ENCODE data around the gene DPP6.
"Not testable (repeated sequence)": the region's sequence is repeated elsewhere in the genome, so short reads cannot be mapped to it uniquely, and the experiment has no call there.

Gene DPP6

GRCh38 chr7:154628556-154628955 is 576.4 kb downstream of the DPP6 start:
- DNase-seq = no peak

GRCh38 chr7:154631162-154631561 is 579.0 kb downstream of the DPP6 start:
- no peak for DNase-seq

GRCh38 chr7:154633641-154634040 is 581.4 kb downstream of the DPP6 start:
- DNase-seq = no peak

GRCh38 chr7:154638286-154638685 is 586.1 kb downstream of the DPP6 start:
- DNase-seq = no peak

- DNase-seq = peak; percentile 26
These were observed 588.2 kb downstream of the DPP6 start for GRCh38 chr7:154640266-154640865.

- DNase-seq = no peak
These were observed 588.7 kb downstream of the DPP6 start for GRCh38 chr7:154640917-154641316.

GRCh38 chr7:154644366-154644765 is 592.2 kb downstream of the DPP6 start:
- DNase-seq = no peak

GRCh38 chr7:154646126-154647013 is 594.2 kb downstream of the DPP6 start:
- no peak for DNase-seq

- no peak for DNase-seq
These were observed 595.4 kb downstream of the DPP6 start for GRCh38 chr7:154647625-154648024.

- no peak for DNase-seq
These were observed 596.8 kb downstream of the DPP6 start for GRCh38 chr7:154649015-154649414.

GRCh38 chr7:154649434-154649833 is 597.2 kb downstream of the DPP6 start:
- no peak for DNase-seq

- no peak for DNase-seq
These were observed 598.1 kb downstream of the DPP6 start for GRCh38 chr7:154650275-154650674.

GRCh38 chr7:154651501-154651900 is 599.3 kb downstream of the DPP6 start:
- no peak for DNase-seq

GRCh38 chr7:154652564-154652963 is 600.4 kb downstream of the DPP6 start:
- DNase-seq = no peak

- no peak for DNase-seq
These were observed 601.1 kb downstream of the DPP6 start for GRCh38 chr7:154653281-154653680.

GRCh38 chr7:154656618-154657017 is 604.4 kb downstream of the DPP6 start:
- DNase-seq = no peak

GRCh38 chr7:154666768-154667167 is 614.6 kb downstream of the DPP6 start:
- DNase-seq = no peak

GRCh38 chr7:154672659-154673415 is 620.6 kb downstream of the DPP6 start:
- DNase-seq = no peak

GRCh38 chr7:154674191-154674590 is 622.0 kb downstream of the DPP6 start:
- no peak for DNase-seq

- no peak for DNase-seq
These were observed 623.4 kb downstream of the DPP6 start for GRCh38 chr7:154675560-154675959.

- DNase-seq = not testable (repeated sequence)
These were observed 623.8 kb downstream of the DPP6 start for GRCh38 chr7:154676033-154676421.

- DNase-seq = no peak
These were observed 624.4 kb downstream of the DPP6 start for GRCh38 chr7:154676422-154677073.

GRCh38 chr7:154677454-154677853 is 625.3 kb downstream of the DPP6 start:
- DNase-seq = no peak

Data from NCI-H82 (cell line).